Right renal cortex interstitium (tissue), 3 donors: ENCODE measurements around the gene HHATL. TPM values are rescaled to one million over a fixed set of nuclear protein-coding genes. Genes with fewer than 3 reads are reported as not detected.

Experiments used
- DNase-seq, 3 donors: peaks; one replicate each; pipeline ENCODE4 v3.0.0-alpha.2; 2013; ENCODE audit warnings: low read depth in 3 of 3, low spot score in 2 of 3
- polyA plus RNA-seq, 3 donors: library from polyadenylated mRNA; unstranded; fragments of 120-200 nt; gene quantifications; one replicate each; pipeline ENCODE4 v1.2.1, GENCODE V29; 2013; ENCODE audit not compliant: insufficient read length in 3 of 3

HHATL gene, protein sequence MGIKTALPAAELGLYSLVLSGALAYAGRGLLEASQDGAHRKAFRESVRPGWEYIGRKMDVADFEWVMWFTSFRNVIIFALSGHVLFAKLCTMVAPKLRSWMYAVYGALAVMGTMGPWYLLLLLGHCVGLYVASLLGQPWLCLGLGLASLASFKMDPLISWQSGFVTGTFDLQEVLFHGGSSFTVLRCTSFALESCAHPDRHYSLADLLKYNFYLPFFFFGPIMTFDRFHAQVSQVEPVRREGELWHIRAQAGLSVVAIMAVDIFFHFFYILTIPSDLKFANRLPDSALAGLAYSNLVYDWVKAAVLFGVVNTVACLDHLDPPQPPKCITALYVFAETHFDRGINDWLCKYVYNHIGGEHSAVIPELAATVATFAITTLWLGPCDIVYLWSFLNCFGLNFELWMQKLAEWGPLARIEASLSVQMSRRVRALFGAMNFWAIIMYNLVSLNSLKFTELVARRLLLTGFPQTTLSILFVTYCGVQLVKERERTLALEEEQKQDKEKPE
- polyA plus RNA-seq, result under 1 TPM; 0.28 to 0.82 (median 0.35) TPM

DNA sequence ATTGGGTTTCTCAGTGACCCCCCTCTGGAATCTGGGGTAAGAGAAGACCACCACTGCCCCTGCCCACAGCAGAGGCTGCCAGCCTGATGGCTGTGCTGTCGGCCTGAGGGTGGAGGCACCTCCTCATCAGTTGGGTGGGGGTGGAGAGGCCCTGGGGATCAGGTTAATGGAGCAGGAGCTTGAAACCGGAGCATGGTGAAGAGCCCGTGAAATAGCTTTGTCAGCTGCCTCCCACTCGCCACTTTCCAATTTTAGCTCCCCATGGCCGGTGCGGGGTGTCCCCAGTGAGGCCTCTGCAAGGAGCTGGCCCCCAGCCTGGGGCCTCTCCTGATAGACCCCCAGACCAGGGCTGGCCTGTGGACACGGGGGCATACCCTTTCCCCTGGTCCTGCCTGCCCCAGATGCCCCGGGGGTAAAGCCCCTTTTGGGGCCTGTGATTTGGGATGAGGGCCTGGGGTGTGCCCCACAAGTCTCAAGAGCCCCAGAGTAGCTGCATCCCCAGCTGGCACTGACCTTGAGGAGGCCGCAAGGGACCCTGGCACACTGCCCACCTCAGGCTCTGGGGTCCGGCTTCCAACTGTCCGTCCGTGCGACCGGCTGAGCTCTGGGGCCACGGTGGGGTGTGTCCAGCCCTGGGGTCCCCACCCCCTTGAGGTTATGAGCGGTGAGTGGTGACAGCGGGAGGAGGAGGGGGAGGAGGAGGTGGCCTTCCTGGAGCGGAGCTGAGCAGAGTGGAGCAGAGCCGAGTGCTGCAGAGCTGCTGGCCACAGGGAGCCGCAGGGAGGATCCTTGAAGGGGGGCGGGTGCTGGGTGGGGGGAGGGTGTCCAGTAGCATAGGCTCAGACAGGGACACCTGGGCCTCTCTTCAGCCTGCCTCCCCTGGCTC lies at the start of gene HHATL:
Gene HHATL (minus strand): TSS at position 733 of the 886 bp plus-strand sequence. CDS start 1,972 bp downstream, outside the sequence.
- no peak for DNase-seq

DNA sequence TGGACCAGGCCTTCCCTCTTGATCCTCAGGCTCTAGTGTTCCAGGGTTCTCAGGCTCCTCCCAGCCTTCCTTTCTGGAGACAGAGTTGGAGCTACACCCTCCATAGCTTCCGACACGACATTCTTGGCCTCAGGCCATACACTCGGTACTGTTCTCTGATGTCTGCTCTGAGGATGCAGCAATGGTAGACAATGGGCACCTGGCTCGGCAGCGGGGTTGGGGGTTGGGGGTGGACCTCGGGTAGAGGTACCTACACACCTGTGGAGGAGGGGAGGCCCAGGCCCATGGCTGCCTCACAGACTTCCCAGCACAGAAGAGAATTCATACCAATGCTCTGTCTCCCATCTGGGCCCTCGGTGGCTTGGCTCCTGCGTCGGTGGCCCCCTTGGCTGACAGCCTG lies 49.0 kb upstream of the HHATL start:
- no peak for DNase-seq

DNA sequence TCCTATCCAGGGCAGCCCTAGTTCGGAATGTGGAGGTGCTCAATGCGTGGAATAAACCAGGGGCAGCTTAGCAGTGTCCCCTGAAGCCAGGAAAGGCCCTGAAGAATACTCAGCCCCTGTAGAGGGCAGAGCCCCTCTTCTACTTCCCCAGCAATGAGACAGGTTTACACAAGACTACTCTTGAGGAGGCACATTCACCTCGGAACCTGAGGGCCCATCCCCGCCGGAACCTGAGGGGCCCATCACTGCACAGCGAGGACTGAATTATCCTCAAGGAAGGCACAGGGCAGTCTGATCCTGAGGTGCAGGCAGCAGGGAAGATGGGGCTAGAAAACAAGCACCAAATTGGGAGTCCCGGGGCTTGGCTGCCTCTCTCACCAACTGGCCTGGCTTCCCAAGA lies 48.2 kb upstream of the HHATL start:
- DNase-seq, result no peak

DNA sequence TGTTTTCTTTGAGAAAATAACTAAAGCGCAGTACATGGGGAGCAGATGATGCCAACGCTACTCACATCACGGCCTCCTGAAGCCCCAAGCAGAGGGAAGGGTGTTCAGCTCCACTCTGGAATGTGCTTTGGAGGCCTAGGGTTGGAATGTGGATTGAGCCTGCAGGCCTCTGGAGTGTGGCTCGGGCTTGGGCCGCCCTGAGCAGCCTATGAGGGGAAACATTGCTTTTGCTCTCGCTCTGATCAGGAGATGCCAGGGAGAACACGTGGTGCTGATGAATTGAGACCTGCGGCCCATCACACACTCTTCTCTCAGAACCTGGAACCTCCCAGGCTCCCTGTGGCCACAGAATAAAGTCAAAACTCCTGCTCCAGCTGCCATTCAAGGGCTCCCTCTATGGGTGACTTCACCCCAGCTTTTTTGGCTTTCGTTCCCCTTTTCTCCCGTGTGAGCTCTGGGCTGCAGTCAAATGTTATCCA lies 47.2 kb upstream of the HHATL start:
- DNase-seq, result no peak

DNA sequence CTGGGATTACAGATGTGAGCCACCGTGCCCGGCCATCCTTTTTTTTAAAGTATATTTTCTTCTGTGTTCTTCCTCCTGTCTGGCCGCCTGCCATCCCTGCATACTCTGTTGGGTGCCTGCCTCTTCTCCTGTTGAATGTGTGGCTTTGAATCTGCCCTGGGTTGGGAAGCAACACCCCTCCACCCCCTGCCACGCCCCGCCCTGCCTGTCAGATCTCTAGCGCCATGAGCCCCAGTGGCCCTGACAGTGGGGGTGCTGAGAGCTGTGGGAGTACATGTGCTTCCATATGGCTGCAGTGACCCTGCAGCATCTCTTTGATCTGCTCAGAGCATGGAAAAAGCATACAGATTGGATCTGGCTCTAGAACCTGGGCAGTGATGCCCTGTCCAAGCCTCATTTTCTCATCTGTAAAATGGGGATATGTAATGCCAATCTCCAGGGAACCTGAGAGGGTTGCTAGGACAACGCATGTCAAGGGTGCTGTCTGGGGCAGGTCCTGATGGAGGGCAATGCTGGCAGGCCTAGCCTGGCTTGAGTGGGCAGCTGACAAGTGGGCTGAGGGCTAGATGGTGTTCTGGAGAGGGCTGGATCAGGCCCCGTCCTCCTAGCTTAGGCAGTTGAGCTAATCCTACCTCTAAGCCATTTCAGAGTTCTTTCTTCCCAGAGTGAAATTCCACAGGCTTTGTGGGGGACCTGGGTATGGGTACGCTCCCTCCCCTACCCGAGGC lies 46.6 kb upstream of the HHATL start:
- no peak for DNase-seq

DNA sequence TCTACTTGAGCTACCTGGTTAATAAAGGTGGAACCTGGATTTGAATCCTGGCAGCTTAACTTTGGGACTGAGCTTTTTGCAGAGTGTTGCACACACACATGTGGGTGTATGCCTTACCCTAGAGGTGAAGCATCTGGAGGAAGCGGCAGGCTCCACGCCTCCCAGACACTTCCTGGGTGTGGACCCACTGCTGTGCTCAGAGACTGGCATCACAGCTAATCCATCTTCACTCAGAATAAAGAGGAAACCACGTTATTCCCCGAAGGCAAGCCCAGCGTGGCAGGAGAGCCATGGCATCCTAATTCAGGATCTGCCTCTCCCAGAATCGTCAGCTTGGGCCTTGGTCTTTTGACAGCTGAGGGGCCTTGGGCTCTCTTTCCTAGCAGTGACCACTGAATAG lies 45.0 kb upstream of the HHATL start:
- no peak for DNase-seq

DNA sequence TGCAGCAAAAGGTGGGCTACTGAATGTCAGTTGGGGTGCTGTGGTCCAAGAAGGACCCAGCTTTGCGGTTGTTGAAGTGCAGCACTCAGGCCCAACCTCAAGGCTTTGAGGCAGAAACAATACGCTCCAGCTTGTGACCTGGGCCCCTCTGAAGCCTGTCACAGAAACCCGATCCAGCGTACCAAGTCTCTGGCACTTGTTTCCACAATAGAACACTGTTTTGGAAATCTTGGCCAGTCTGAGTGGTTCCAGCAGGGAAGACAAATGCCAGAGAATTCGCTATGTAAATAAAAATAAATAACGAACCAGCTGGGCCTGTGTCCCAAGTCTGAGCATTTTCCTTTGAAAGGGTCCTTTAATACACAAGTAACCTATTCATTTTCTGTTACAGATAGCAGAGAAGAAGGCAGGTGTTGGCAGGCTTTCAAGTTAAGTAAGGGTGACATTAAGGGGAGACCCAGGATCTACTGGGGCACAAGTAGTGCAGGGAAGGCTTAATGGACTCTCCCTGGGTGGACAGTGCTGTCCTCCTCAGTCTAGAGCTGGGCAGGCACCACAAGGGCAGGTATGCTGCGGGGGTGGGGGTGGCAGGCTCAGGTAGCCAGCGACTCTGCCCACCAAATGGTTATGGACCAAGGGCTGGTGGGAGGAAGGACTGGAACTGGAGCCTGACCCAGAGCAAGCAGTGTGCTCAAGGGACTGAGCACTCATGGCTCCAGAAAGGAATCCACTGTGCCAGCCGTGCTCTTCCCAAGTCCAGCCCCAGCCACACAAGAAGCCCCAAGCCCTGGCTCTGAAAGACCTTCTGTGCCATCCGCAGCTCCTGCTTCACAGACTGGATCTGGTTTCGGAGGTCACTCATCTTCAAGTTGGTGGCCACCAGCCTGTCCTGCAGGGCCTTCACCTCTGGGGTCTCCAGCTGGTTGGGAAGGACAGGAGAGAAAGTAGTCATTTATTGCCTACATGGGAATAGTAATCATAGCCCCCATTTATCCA lies 44.2 kb upstream of the HHATL start:
- DNase-seq, result peak; percentile 50 to 73 (median 65)

DNA sequence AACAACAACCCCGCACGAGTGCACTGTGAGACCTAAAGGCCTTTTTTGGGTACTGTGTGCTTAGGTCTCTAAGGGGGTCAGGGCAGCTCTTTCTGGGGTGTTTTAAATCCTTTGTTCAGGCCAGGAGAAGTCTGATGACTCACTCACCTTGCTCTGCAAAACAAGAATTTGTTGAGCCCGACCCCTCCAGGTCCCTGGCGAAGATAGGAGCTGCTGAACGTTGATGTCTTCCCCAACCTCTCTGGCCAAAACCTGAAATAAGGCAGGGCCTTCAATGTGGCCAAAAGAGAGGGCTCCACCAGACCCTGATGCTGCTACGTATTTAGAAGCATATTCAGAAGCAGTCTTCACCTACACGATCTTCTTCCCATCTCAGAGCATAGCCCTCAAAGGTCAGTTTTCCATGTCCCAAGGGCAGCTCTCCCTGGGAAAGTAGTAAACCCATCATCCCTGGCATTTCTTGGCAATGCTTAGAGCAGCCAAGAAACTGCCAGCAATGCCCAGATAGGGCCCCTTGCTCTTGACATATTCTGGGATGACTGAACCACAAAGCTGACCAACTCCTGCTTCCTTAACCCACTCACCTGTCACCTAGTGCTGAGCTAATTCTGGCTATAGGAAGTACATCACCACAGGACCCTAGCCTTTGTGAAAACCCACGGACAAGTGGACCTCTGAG lies 43.3 kb upstream of the HHATL start:
- no peak for DNase-seq

DNA sequence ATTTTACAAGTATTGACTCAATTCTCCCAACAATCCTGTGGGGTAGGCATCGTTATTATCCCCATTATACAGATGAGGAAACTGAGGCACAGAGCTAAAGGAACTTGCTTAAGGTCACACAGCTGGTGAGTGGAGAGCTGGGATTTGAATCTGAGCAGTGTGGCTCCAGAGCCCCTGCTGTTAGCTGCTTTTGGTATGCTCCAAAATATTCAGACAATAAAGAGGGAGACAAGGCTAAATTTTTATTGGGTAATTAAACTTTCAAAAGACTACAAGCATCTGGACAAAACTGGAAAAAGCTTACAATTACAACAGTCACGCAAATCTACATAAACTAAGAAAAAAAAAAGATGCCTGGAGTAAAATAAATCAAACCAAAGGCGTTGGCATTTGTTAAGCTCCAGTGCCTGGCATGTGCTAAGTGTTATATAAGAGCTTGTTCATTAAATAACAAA lies 42.7 kb upstream of the HHATL start:
- peak in 2 of 3 donors; percentile 47 for DNase-seq

DNA sequence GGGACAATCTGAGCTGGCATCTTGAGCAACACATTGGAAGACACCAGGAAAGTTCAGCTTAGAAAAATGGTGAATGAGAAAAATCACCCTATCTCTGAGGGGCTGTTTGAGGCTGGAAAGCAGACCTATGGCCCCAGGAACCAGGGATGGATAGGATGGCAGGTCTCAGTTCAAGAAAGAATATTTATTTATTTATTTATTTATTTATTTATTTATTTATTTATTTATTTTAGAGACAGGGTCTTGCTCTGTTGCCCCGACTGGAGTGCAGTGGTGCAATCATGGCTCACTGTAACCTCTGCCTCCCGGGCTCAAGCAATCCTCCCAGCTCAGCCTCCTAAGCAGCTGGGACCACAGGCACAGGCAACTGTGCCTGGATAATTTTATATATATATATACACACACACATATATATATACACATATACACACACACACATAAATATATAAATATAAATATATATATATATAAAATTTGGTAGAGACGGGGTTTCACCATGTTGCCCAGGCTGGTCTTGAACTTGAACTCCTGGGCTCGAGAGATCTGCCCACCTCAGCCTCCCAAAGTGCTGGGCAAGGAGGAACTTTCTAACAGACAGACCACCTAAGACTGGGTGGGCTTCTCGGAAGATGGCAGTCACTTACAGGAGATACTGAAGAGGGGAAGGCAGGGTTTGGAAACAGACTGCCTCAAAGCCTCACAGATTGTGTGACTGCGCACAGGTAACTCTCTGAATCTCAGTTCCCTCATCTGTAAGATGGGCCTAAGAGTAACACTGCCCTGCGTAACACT lies 40.8 kb upstream of the HHATL start:
- DNase-seq, result no peak

DNA sequence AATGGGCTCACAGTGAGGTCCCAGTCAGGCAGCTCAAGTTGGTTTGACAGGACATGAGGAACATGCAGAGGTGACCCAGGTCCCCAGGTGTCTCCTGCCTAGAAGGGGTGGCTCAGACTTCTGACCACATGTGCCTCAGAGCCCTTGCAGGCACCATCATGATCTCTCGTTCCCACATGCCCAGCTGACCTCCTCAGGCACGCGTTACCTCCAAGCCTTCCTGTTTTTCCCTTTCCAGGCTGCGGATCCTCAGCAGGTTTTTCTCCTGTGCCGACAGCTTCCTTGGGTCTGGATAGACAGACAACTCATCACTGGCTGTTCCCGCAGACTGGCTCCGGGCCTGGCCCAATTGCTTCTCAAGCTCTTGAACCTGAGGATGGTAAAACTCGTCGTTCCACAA lies 40.1 kb upstream of the HHATL start:
- DNase-seq, result no peak

DNA sequence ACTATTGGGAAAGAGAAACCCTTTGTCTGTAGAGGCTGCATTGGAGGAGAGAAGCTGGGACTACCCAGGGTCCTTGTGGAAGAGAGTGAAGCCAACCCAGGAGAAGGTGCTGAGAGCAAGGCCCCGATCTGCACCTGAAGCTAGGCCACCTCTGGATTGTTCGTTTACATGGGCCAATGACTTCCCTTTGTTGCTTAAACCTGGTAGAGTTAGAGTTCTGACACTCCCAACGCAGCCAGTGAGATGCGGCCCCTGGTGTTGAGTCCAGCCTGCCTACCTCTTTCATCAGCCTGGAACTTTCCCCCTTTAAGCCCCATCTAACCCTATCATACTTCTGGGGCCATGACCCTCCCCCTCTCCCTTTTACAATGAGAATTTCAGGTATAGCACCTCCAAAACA lies 39.7 kb upstream of the HHATL start:
- DNase-seq, result no peak

DNA sequence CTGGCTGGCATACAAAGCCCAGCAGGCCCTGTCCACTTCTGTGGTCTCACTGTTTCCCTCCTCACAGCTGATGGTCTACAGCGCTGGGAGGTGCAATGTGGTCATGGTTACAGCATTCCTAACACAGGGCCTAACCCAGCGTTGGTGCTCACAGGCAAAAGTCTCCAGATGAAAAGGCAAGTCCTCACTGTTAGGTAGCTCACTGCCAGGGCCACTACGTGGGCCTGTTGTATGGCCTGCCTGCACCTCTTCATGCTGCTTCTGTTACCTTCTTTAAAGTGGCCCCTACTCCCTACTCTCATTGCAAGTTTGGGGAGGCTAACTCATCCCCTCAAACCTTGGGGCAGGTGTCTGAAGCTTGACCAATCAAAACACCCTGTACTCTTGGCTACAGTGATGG lies 39.2 kb upstream of the HHATL start:
- DNase-seq, result no peak

DNA sequence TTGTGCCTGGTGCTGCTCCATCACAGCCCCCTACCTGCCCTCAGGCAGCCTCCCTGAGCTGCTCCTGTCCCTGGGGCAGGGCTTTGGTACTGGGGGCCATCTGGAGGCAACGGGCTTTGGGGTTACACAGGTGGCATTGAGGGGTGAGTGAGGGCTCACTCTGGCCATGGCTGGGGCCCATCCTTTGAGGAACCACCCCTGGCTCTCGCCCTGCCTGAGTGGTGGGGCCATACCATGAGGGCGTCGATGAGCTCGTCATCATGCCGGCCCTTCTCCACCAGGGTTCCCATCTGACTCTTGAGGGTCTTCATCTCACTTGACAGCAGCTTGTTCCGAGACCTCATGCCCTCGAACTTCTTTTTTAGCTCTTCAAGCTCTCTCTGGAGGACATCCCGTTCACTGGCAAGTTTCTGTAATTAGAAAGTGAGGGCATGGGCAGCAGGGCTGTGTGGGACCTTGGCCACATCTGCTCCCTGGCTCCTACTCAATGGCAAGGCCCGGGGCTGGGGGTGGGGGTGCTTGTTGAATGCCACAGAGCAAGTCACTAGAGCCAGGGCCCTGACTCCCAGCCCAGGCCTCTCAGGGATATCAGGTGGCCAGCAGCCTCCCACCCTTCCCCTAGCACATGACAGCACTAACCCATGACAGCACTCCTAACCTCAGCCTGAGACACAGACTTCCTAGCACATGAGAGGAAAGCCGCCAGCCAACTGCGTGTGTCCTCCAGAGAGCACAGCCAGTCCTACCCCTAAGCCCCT lies 37.0 kb upstream of the HHATL start:
- peak in 1 of 3 donors; percentile 39 for DNase-seq

DNA sequence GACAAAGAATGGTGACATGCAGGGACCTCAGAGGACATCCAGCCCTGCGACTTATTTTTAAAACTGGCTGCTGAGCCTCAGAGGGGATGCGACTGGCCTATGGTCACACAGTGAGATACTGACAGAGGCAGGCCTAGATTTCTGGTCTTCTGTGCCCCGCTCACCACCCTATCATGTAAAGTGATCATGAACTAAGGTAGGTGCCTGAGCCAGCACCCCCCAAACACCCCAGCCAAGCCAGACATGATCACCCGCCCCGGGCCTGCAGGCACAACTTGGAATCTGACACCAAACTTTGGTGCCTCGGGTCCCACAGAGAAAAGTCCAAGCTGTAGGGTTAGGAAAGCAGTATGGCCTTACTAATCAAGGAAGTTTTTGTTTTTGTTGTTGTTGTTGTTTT lies 33.9 kb upstream of the HHATL start:
- no peak for DNase-seq

DNA sequence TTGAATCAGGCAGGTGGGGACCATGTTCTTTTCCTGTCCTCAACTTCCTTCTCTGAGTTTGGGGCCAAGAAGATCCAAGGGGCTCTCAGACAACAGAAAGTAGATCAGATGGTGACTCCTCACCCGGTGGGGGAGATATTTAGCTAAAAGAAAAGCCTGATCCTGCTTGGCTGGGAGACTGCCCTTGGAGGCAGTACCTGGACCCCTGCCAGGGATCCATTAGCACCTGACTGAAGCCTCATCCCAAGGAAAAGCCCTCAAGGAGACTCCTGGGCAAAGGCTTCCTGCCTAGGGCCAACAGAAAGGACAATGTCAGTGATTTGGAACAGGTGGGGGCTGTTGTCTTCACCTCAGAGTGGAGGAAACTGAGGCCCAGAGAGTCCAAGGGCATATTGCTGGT lies 33.5 kb upstream of the HHATL start:
- no peak for DNase-seq

DNA sequence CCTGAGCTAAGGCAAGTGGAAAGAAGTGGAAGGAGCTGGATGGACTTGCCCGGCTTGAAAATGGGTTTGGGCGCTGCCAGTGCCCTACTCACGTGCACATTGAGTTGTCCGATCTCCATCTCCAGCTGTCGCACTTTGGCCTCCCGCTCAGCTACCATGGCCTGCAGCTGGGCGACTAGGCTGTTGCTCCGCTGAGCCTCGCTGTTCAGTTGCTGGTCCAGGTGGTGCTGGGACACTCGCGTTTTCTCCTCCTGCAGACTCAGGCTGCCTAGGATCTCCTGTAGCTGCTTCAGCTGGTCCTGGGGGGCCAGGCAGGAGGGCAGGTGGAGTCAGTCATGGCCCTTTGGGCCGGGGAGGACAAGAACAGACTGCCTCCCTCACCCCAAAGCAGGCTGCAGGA lies 33.0 kb upstream of the HHATL start:
- no peak for DNase-seq
